NCI-H69 (cell line): ENCODE data around the gene INPP5F.
"Not testable (repeated sequence)": the region's sequence is repeated elsewhere in the genome, so short reads cannot be mapped to it uniquely, and the experiment has no call there.

Experiments
- DNase-seq: peaks from one replicate; lab custom pipeline; 2025; lab: John Stamatoyannopoulos, UW

Gene INPP5F

GRCh38 chr10:119705434-119705831 is 20.4 kb upstream of the INPP5F start:
- no peak for DNase-seq

- DNase-seq = peak; percentile 38
Measured at GRCh38 chr10:119706521-119707278, 19.1 kb upstream of the INPP5F start.

GRCh38 chr10:119707331-119707730 is 18.5 kb upstream of the INPP5F start:
- DNase-seq = not testable (repeated sequence)

- DNase-seq = not testable (repeated sequence)
Measured at GRCh38 chr10:119710935-119711334, 14.9 kb upstream of the INPP5F start.

GRCh38 chr10:119713744-119714483 is 11.9 kb upstream of the INPP5F start:
- DNase-seq = no peak

- DNase-seq = no peak
Measured at GRCh38 chr10:119714484-119714816, 11.4 kb upstream of the INPP5F start.

GRCh38 chr10:119715628-119716505 is 10.0 kb upstream of the INPP5F start:
- no peak for DNase-seq

GRCh38 chr10:119723161-119723560 is 2.7 kb upstream of the INPP5F start:
- DNase-seq = no peak

- no peak for DNase-seq
Measured at GRCh38 chr10:119723624-119724023, 2.2 kb upstream of the INPP5F start.

- DNase-seq = peak; percentile 59
Measured at GRCh38 chr10:119724593-119725516, 995 bp upstream of the INPP5F start.

- DNase-seq = no peak
Measured at GRCh38 chr10:119725517-119725827, 378 bp upstream of the INPP5F start.

- DNase-seq = no peak
Measured at GRCh38 chr10:119726676-119727261, 919 bp downstream of the INPP5F start.

- no peak for DNase-seq
Measured at GRCh38 chr10:119728172-119728800, 2.4 kb downstream of the INPP5F start.

- DNase-seq = peak; percentile 24
Measured at GRCh38 chr10:119734396-119735332, 8.8 kb downstream of the INPP5F start.

- no peak for DNase-seq
Measured at GRCh38 chr10:119735451-119735850, 9.6 kb downstream of the INPP5F start.

- no peak for DNase-seq
Measured at GRCh38 chr10:119736220-119736619, 10.4 kb downstream of the INPP5F start.

GRCh38 chr10:119737039-119737663 is 11.3 kb downstream of the INPP5F start:
- DNase-seq = no peak

GRCh38 chr10:119737823-119738222 is 12.0 kb downstream of the INPP5F start:
- peak; percentile 43 for DNase-seq

GRCh38 chr10:119738962-119739361 is 13.1 kb downstream of the INPP5F start:
- no peak for DNase-seq
